ENCODE data around the gene NEURL4. TPM values are rescaled to one million over a fixed set of nuclear protein-coding genes. Genes with fewer than 3 reads are reported as not detected.
A peak's percentile ranks its signal among the peaks of the same experiment; 100 is the strongest.

NEURL4 gene
- total RNA-seq, 2 donors from 2014 or later = 30.2 to 55.8 TPM

GRCh38 chr17:7296189-7296861 lies 32.8 kb downstream of the NEURL4 start:
- peaks cover 16% of the 10 kb centered on the region for H3K4me1 ChIP-seq
- H3K9me3 ChIP-seq = no peaks in the 10 kb centered on the region
- peak; percentile 83 for DNase-seq
- TF ChIP-seq CTCF (IDR thresholded peaks at IDR 0.05) = peak; percentile 90
- peak overlapping the region; percentile 6 for H3K4me3 ChIP-seq
- H3K27me3 ChIP-seq = peaks cover 4% of the 10 kb centered on the region
- H3K9ac ChIP-seq (ENCODE audit: low read depth in 2 of 2, low read length in 2 of 2) = peak overlapping the region; percentile 35 to 74
- no peak overlapping the region for H3K27ac ChIP-seq
- intact Hi-C loops (cut with DNase I) = loop anchor here (5.0 kb wide), 1 partner anchor 34 kb away; the partner anchor contains the start of gene CLDN7
- H3K36me3 ChIP-seq = no peaks in the 10 kb centered on the region

- H3K9ac ChIP-seq (ENCODE audit: low read depth in 2 of 2, low read length in 2 of 2) = peak overlapping the region; percentile 50 to 74
- H3K4me1 ChIP-seq = peaks cover 16% of the 10 kb centered on the region
- TF ChIP-seq CTCF (IDR thresholded peaks at IDR 0.05) = no peak
- H3K27me3 ChIP-seq = peaks cover 4% of the 10 kb centered on the region
- intact Hi-C loops (cut with DNase I) = loop anchor here (5.0 kb wide), 1 partner anchor 33 kb away; the partner anchor contains the start of gene CLDN7
- no peaks in the 10 kb centered on the region for H3K9me3 ChIP-seq
- peak overlapping the region; percentile 80 for H3K27ac ChIP-seq
- H3K36me3 ChIP-seq = no peaks in the 10 kb centered on the region
- H3K4me3 ChIP-seq = peak overlapping the region; percentile 26
- DNase-seq = peak; percentile 38
Observed at GRCh38 chr17:7295230-7296180, 33.6 kb downstream of the NEURL4 start.

GRCh38 chr17:7294614-7295153 lies 34.5 kb downstream of the NEURL4 start, which contains the start of gene YBX2:
TSS of gene YBX2 (minus strand) at chr17:7294639. CDS start at chr17:7294500, 139 bp downstream.
- H3K4me3 ChIP-seq = peak within 1 kb of the TSS; percentile 26
- intact Hi-C loops (cut with DNase I) = loop anchor here (5.0 kb wide), 1 partner anchor 32 kb away; the partner anchor contains the start of gene CLDN7

GRCh38 chr17:7293816-7294613 lies 35.1 kb downstream of the NEURL4 start:
- H3K9ac ChIP-seq (ENCODE audit: low read depth in 2 of 2, low read length in 2 of 2) = peak overlapping the region; percentile 43 to 70
- H3K4me3 ChIP-seq = peak overlapping the region; percentile 26
- intact Hi-C loops (cut with DNase I) = no loop called here
- peak; percentile 94 for DNase-seq
- peak overlapping the region; percentile 76 for H3K27ac ChIP-seq
- TF ChIP-seq CTCF (IDR thresholded peaks at IDR 0.05) = no peak
- H3K27me3 ChIP-seq = peaks cover 4% of the 10 kb centered on the region
- H3K4me1 ChIP-seq = peaks cover 16% of the 10 kb centered on the region
- no peaks in the 10 kb centered on the region for H3K36me3 ChIP-seq
- H3K9me3 ChIP-seq = no peaks in the 10 kb centered on the region

More at GRCh38 chr17:7294614-7295153, 34.5 kb downstream of the NEURL4 start, which contains the start of gene YBX2:
- H3K4me1 ChIP-seq = peaks cover 16% of the 10 kb centered on the region
- no peak for TF ChIP-seq CTCF (IDR thresholded peaks at IDR 0.05)
- DNase-seq = peak; percentile 94
- peak within 1 kb of the TSS; percentile 50 to 74 for H3K9ac ChIP-seq (ENCODE audit: low read depth in 2 of 2, low read length in 2 of 2)
- no peaks in the 10 kb centered on the region for H3K36me3 ChIP-seq
- no peaks in the 10 kb centered on the region for H3K9me3 ChIP-seq
- H3K27me3 ChIP-seq = peaks cover 4% of the 10 kb centered on the region
- peak within 1 kb of the TSS; percentile 80 for H3K27ac ChIP-seq

All from colonic mucosa (tissue), 4 donors.